ENCODE results near the gene STK33. TPM values are rescaled to one million over a fixed set of nuclear protein-coding genes. Genes with fewer than 3 reads are reported as not detected.

Gene STK33
- total RNA-seq, 2 donors from 2014 or later = 22.7 to 26.8 TPM

GRCh38 chr11:8601376-8602133 lies 7.5 kb upstream of the STK33 start:
- H3K27me3 Mint-ChIP-seq (ENCODE audit: insufficient read depth) = no peaks in the 10 kb centered on the region

GRCh38 chr11:8598506-8598905 lies 4.5 kb upstream of the STK33 start:
- no peak overlapping the region for H3K4me3 Mint-ChIP-seq
- H3K36me3 ChIP-seq (ENCODE audit: control insufficient read depth, insufficient read depth, low read length) = no peaks in the 10 kb centered on the region
- H3K27ac ChIP-seq (ENCODE audit: low read depth, low read length) = no peak overlapping the region
- no peaks in the 10 kb centered on the region for H3K9me3 Mint-ChIP-seq
- H3K4me1 ChIP-seq (ENCODE audit: control insufficient read depth, insufficient read depth, low read length) = peaks cover 16% of the 10 kb centered on the region
- no peak overlapping the region for H3K27ac Mint-ChIP-seq
- no peak overlapping the region for H3K9ac ChIP-seq (ENCODE audit: extremely low read depth, low read length, poor library complexity, severe bottlenecking)
- peaks cover 22% of the 10 kb centered on the region for H3K4me1 Mint-ChIP-seq
- no peaks in the 10 kb centered on the region for H3K9me3 ChIP-seq (ENCODE audit: control insufficient read depth, low read length)
- no peak overlapping the region for H3K4me3 ChIP-seq (ENCODE audit: low read length)
- H3K27me3 ChIP-seq (ENCODE audit: control insufficient read depth, insufficient read depth, low read length, poor library complexity, severe bottlenecking) = no peaks in the 10 kb centered on the region
- TF ChIP-seq CTCF (conservative IDR thresholded peaks at IDR 0.05) = no peak
- 100% methylated on average over 1 of the region's 1 CpG; no CpG with 5 or more reads in 1 of the 2 experiments for WGBS, 2 experiments (ENCODE audit: insufficient coverage in 1 of 2, insufficient read length in 1 of 2)
- H3K36me3 Mint-ChIP-seq (ENCODE audit: low read depth) = no peaks in the 10 kb centered on the region
- DNase-seq = no peak
- H3K27me3 Mint-ChIP-seq (ENCODE audit: insufficient read depth) = no peaks in the 10 kb centered on the region

More at GRCh38 chr11:8601376-8602133, 7.5 kb upstream of the STK33 start:
- no peak for DNase-seq
- Mint-ChIP-seq H3K9me3 (no peaks in the 10 kb centered on the region), H3K27ac (no peak overlapping the region), H3K4me3 (no peak overlapping the region), H3K4me1 (peaks cover 7% of the 10 kb centered on the region), H3K36me3 (ENCODE audit: low read depth) (no peaks in the 10 kb centered on the region)
- Histone ChIP-seq H3K36me3 (ENCODE audit: control insufficient read depth, insufficient read depth, low read length) (no peaks in the 10 kb centered on the region), H3K9me3 (ENCODE audit: control insufficient read depth, low read length) (no peaks in the 10 kb centered on the region), H3K27ac (ENCODE audit: low read depth, low read length) (no peak overlapping the region), H3K27me3 (ENCODE audit: control insufficient read depth, insufficient read depth, low read length, poor library complexity, severe bottlenecking) (no peaks in the 10 kb centered on the region), H3K9ac (ENCODE audit: extremely low read depth, low read length, poor library complexity, severe bottlenecking) (no peak overlapping the region), H3K4me1 (ENCODE audit: control insufficient read depth, insufficient read depth, low read length) (peaks cover 9% of the 10 kb centered on the region), H3K4me3 (ENCODE audit: low read length) (no peak overlapping the region)
- WGBS, 2 experiments (ENCODE audit: insufficient coverage in 1 of 2, insufficient read length in 1 of 2) = 90 to 100% methylated on average over 4 to 9 of the region's 9 CpGs
- no peak for TF ChIP-seq CTCF (conservative IDR thresholded peaks at IDR 0.05)

DNA sequence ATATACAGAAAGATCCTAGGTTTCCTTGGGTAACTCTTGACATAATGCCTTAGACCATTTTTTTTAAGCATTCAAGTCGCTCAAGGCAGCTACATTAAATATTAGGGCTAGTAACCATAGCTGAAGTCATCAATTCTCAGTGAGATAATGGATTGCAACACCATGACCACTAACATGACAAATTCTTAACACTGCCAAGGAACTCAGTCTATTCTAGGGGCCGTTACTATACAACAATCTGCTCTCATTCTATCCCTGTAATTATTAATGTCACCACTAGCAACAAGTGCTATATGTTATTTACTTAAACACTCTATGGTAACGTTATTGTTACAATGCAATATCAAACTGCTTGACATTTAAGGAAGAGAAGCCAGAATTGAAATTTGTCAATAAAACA lies 3.2 kb upstream of the STK33 start:
- no peaks in the 10 kb centered on the region for H3K36me3 Mint-ChIP-seq (ENCODE audit: low read depth)

More for the DNA sequence above, 3.2 kb upstream of the STK33 start:
- H3K27me3 Mint-ChIP-seq (ENCODE audit: insufficient read depth) = no peaks in the 10 kb centered on the region
- no peaks in the 10 kb centered on the region for H3K27me3 ChIP-seq (ENCODE audit: control insufficient read depth, insufficient read depth, low read length, poor library complexity, severe bottlenecking)
- no peak overlapping the region for H3K4me3 ChIP-seq (ENCODE audit: low read length)
- WGBS, 2 experiments (ENCODE audit: insufficient coverage in 1 of 2, insufficient read length in 1 of 2) = 82 to 98% methylated on average over 2 to 3 of the region's 3 CpGs
- no peak overlapping the region for H3K27ac Mint-ChIP-seq
- no peaks in the 10 kb centered on the region for H3K36me3 ChIP-seq (ENCODE audit: control insufficient read depth, insufficient read depth, low read length)
- H3K9me3 Mint-ChIP-seq = no peaks in the 10 kb centered on the region
- no peak for TF ChIP-seq CTCF (conservative IDR thresholded peaks at IDR 0.05)
- peaks cover 22% of the 10 kb centered on the region for H3K4me1 Mint-ChIP-seq
- H3K4me1 ChIP-seq (ENCODE audit: control insufficient read depth, insufficient read depth, low read length) = peaks cover 16% of the 10 kb centered on the region
- H3K9me3 ChIP-seq (ENCODE audit: control insufficient read depth, low read length) = no peaks in the 10 kb centered on the region
- H3K4me3 Mint-ChIP-seq = no peak overlapping the region
- H3K9ac ChIP-seq (ENCODE audit: extremely low read depth, low read length, poor library complexity, severe bottlenecking) = no peak overlapping the region
- H3K27ac ChIP-seq (ENCODE audit: low read depth, low read length) = no peak overlapping the region
- DNase-seq = no peak

Data from endodermal cell (in vitro differentiated cells).